Heart left ventricle (tissue), 16 donors: ENCODE results near the gene MEX3D. TPM values are rescaled to one million over a fixed set of nuclear protein-coding genes. Genes with fewer than 3 reads are reported as not detected.

Experiments
- ATAC-seq, 4 donors: fragments of 200-7000 bp; cut with Tn5 transposase; one replicate each; pipeline ENCODE4 v1.9.1; 2020 to 2022; ENCODE audit warnings: moderate library complexity in 4 of 4, mild to moderate bottlenecking in 3 of 4, moderate number of reproducible peaks in 1 of 4
- DNase-seq, 5 donors: peaks; one replicate each; pipeline ENCODE4 v3.0.0-alpha.2; 2020
- H3K27ac ChIP-seq, 12 donors: fragments of 200-600 bp; sonication (generic) in 4 of 12; one replicate each; pipeline versions ENCODE4 v1.5.0 to v1.8.0; 2016 to 2022; ENCODE audit warnings: mild to moderate bottlenecking in 2 of 12
- H3K27me3 ChIP-seq, 9 donors: fragments of 200-600 bp; sonication (generic) in 2 of 9; one replicate each; pipeline versions ENCODE4 v1.5.1 to v1.8.0; 2016 to 2022; ENCODE audit warnings: mild to moderate bottlenecking in 3 of 9
- H3K36me3 ChIP-seq, 9 donors: fragments of 200-600 bp; sonication (generic) in 2 of 9; one replicate each; pipeline versions ENCODE4 v1.5.0 to v1.8.0; 2018 to 2022; ENCODE audit warnings: mild to moderate bottlenecking in 2 of 9
- H3K4me1 ChIP-seq, 12 donors: fragments of 200-600 bp; sonication (generic) in 4 of 12; one replicate each; pipeline versions ENCODE4 v1.5.0 to v1.8.0; 2016 to 2022; ENCODE audit warnings: mild to moderate bottlenecking in 3 of 12
- H3K4me3 ChIP-seq, 12 donors: fragments of 200-600 bp; sonication (generic) in 4 of 12; one replicate each; pipeline versions ENCODE4 v1.5.0 to v1.8.0; 2017 to 2022; ENCODE audit warnings: mild to moderate bottlenecking in 9 of 12, moderate library complexity in 4 of 12
- H3K9me3 ChIP-seq, 12 donors: fragments of 200-600 bp; sonication (generic) in 4 of 12; one replicate each; pipeline versions ENCODE4 v1.5.0 to v1.8.0; 2016 to 2022; ENCODE audit warnings: mild to moderate bottlenecking in 1 of 12
- CTCF ChIP-seq, 12 donors: fragments of 200-600 bp; sonication (generic) in 4 of 12; IDR thresholded peaks; one replicate each; pipeline versions ENCODE4 v1.5.0 to v1.8.0; 2018 to 2022; ENCODE audit warnings: antibody characterized with exemption in 12 of 12, mild to moderate bottlenecking in 5 of 12
- POLR2A ChIP-seq, 2 donors: fragments of 450-650 bp; IDR thresholded peaks; one replicate each; pipeline ENCODE4 v1.6.1; 2017; ENCODE audit warnings: antibody characterized with exemption in 2 of 2, mild to moderate bottlenecking in 2 of 2, moderate library complexity in 2 of 2
- WGBS, 4 donors: extraction: QIAGEN DNeasy Blood & Tissue Kit in 2 of 4; methylation state at CpG; one replicate each; pipeline versions ENCODE4 v1.1.5 to v1.1.7; 2013 to 2018; 5-methylcytosine and 5-hydroxymethylcytosine counted together
- intact Hi-C, 10 donors: fragments of 100-400 bp; cut with DNase I; formaldehyde crosslinking; loops; one replicate each; pipeline versions ENCODE4 v1.11.1 to v1.14.2; 2022
- polyA plus RNA-seq, 2 donors: library from polyadenylated mRNA; stranded (reverse); fragments of 200-250 nt; gene quantifications; one replicate each; pipeline ENCODE4 v1.2.3, GENCODE V29; 2013
- total RNA-seq, 9 donors: library from RNA; depleted of rRNA in 2 of 9; stranded (reverse); fragments of >200 nt in 2 of 9; fragmentation: NEBNext Ultra II Directional in 3 of 9; extraction: Animal tissue kit (Norgen Biotek cat#: 25700) in 3 of 9; gene quantifications; one replicate each; pipeline versions ENCODE4 v1.1.0 to v1.2.4, GENCODE V29; 2016 to 2023
- donor health status: ischemic (EF 13 %, LVEDD 7.1; RV severe dilation, severe dysfunction).
- donor health status: healthy with polysubstance abuse.
- donor health status: DM: no; HTN: yes; CAD: no.
- donor health status: DM: no; HTN: no; CAD: no.
- donor health status: ischemic (EF 25% LVEDD 6.9; RV normal size, moderate dysfunction).
- donor health status: ischemic (EF 25% LVEDD 5.7; RV mildly dilated, moderate dysfunction).
- donor health status: healthy.
- donor health status: DM: yes; HTN: yes; CAD: no.
- donor health status: ischemic (EF 35%, LVEDD 5.7; RV mildly dilated, moderate dysfunction).
- donor health status: nonischemic (EF 11% LVEDD 7.7; RV severe dilation, severe dysfunction).
- donor health status: DM: yes; HTN: yes; CAD: no.
- donor health status: PGD.
- donor health status: ischemic (EF 29% LVEDD 5.4; RV normal size, mild dysfunction).
- donor health status: nonischemic (EF 23%, LVEDD 6.1; RV moderate dilation, normal function).

The MEX3D gene
- total and polyA plus RNA-seq, 11 donors = 1.9 to 18.6 (median 8.0) TPM

- TF ChIP-seq POLR2A (IDR thresholded peaks at IDR 0.05) = no peak
- no peak for TF ChIP-seq CTCF (IDR thresholded peaks at IDR 0.05)
- 88 to 90% (median 89%) methylated on average over 13 to 30 of the region's 30 CpGs for WGBS, 4 donors
- Histone ChIP-seq H3K36me3 (peaks cover 0 to 54% (median 36%) of the 10 kb centered on the region in 9 donors), H3K9me3 (no peaks in the 10 kb centered on the region), H3K27me3 (no peaks in the 10 kb centered on the region), H3K27ac (peak overlapping the region in 2 of 12 donors; percentile 46 to 57), H3K4me3 (no peak overlapping the region), H3K4me1 (peaks cover 0 to 16% (median 1%) of the 10 kb centered on the region in 12 donors)
- intact Hi-C loops = no loop called here
- peak in 1 of 5 donors; percentile 18 for DNase-seq
- ATAC-seq = peak in 2 of 4 donors; percentile 3 to 8
Observed at GRCh38 chr19:1576242-1577089, 8.3 kb upstream of the MEX3D start.

GRCh38 chr19:1575323-1576241, 7.5 kb upstream of the MEX3D start:
- 88 to 92% (median 89%) methylated on average over 21 to 22 of the region's 22 CpGs for WGBS, 4 donors

GRCh38 chr19:1574354-1575136, 6.4 kb upstream of the MEX3D start:
- TF ChIP-seq CTCF (IDR thresholded peaks at IDR 0.05) = no peak
- no peak for TF ChIP-seq POLR2A (IDR thresholded peaks at IDR 0.05)
- intact Hi-C loops = no loop called here
- Histone ChIP-seq H3K9me3 (no peaks in the 10 kb centered on the region), H3K27ac (no peak overlapping the region), H3K4me3 (no peak overlapping the region), H3K36me3 (peaks cover 0 to 35% (median 17%) of the 10 kb centered on the region in 9 donors), H3K4me1 (peaks cover 0 to 16% (median 1%) of the 10 kb centered on the region in 12 donors), H3K27me3 (no peaks in the 10 kb centered on the region)
- no peak for ATAC-seq
- DNase-seq = peak in 1 of 5 donors; percentile 20
- 87 to 89% (median 89%) methylated on average over 24 to 34 of the region's 34 CpGs for WGBS, 4 donors

More at GRCh38 chr19:1575323-1576241, 7.5 kb upstream of the MEX3D start:
- TF ChIP-seq CTCF (IDR thresholded peaks at IDR 0.05) = no peak
- no peak for TF ChIP-seq POLR2A (IDR thresholded peaks at IDR 0.05)
- no peaks in the 10 kb centered on the region for H3K9me3 ChIP-seq
- no peaks in the 10 kb centered on the region for H3K27me3 ChIP-seq
- peaks cover 0 to 16% (median 1%) of the 10 kb centered on the region in 12 donors for H3K4me1 ChIP-seq
- intact Hi-C loops = no loop called here
- ATAC-seq (no peak), DNase-seq (peak in 1 of 5 donors; percentile 12)
- H3K27ac ChIP-seq = no peak overlapping the region
- peaks cover 0 to 45% (median 27%) of the 10 kb centered on the region in 9 donors for H3K36me3 ChIP-seq
- H3K4me3 ChIP-seq = no peak overlapping the region
